HG03139 (cell line): ENCODE measurements around the gene CSRP1.

Experiments
- ATAC-seq: cut with Tn5 transposase; IDR thresholded peaks from one replicate; pipeline ENCODE4 v1.9.1; 2021; ENCODE audit not compliant: unreplicated experiment

The CSRP1 gene

DNA sequence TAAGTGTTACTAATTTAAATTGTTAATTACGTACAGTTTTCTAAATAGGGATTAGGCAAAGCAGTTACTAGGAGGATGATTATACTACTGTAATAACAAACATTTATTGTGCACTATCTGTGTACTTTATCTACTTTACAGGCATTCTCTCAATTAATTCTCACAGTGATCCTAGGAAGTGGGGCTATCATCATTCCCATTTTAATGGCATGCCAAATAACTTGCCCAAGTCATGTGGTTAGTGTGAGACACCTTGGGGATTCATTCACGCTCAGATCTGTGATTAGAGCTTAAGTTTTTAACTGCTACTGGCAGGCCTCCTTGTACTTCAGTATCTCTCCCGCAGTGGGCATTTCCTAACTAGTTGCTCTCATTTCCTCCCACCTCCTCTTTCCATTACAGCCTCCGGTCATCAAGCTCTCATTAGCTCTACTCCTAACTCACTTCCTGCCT, 49.4 kb downstream of the CSRP1 start:
- ATAC-seq = no peak

- no peak for ATAC-seq
These were observed 50.2 kb downstream of the CSRP1 start for GRCh38 chr1:201456499-201457309.

DNA sequence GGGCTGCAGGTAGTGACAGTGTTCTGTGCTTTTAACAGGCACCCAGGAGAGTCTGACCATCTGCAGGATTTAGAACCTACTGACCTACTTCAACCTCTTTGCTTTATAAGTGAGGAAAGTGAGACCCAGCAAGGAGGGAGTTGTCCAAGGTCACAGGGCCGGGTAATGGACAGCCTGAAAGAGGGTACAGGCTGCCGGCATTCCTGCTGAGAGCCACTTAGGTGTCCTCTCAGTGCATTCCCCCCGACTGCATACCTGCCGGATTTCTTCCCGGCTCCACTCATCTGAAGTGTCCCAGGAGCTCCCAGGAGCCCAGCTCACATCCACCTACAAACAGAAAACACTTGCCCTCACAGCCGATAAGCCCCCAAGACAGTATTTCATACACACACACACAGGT, 51.8 kb downstream of the CSRP1 start:
- ATAC-seq = no peak

DNA sequence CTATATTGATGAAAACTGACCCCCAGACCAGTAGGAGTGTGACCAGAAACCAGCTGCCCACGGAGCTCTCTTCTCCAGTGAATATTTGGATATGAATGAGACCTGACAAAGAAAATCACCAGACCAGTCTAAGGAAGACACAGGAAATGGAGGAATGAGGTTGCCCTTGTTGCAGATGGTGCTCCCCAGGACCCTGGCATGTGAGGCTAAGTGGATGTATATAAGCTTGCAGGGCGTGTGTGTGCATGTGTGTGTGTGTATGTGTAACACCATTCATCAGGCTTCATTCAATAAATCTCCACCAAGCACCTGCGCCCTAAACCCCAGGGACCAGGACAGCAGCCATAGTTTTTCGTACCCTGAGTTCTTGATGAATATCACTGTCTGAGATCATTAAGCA, 52.3 kb downstream of the CSRP1 start:
- ATAC-seq = no peak

DNA sequence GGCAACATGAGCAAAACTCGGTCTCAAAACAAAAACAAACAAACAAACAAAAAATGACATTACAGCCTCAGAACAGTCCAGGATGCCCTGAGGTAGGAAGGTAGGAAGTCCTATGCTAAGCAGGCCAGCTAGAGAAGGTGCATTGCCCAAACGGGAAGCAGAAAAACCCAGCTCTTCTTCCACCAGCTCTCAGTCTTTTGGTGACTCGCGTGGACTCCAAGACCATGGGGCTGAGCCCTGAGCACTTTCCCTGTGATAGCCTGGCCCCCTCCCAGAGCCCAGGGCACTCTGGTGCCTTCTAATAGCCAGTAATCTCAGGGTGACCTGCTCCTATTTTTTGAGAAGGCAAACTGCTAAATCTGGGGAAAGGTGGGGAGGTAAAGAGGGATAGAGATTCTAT, 54.1 kb downstream of the CSRP1 start:
- ATAC-seq = no peak

GRCh38 chr1:201450721-201451291, 56.1 kb downstream of the CSRP1 start:
- no peak for ATAC-seq

- ATAC-seq = no peak
These were observed 57.9 kb downstream of the CSRP1 start for GRCh38 chr1:201448990-201449389.

DNA sequence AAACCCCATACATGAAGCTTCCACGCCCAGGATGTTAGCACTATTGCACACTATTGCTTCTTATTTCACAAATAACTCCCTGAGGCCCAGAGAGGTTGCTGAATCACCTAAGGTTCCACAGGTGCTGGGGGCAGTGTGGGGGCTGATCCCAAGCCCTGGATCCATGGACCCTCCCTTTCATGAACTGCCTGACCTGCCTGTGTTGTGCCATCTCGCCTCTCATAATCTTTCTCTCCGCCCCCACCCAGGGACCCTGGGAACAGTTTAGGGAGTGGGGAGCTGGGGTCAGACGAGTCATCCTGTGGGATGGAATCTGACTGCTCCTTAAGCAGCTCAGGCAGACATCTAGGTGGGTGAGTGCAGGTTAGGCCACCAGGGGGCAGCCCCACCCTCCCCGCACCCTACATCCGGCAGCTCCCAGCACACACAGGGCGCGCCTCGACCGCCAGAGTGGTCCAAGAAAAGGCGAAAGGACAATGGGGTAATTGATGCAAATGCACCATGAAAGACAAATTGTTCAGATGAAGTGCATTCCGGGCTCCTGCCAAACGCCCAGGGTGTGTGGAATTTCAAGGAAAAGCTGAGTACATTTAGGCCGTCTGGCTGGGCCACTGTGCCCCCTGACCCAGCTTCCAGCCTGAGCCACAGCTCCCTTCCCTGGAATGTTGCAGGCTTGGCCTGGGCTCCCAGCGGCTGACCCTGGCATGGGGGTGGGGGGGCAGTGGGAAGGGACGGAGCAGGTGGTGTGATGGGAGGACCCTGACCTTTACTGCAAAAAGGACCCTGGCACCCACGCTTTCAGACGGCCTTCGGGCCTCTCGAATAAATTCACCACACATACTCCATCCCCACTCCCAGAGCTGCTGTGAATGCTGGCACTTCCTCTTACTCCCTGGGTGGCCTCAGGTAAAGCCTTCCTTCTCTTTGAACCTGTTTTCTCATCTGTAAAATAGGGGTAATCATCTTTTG, 58.7 kb downstream of the CSRP1 start:
- no peak for ATAC-seq

DNA sequence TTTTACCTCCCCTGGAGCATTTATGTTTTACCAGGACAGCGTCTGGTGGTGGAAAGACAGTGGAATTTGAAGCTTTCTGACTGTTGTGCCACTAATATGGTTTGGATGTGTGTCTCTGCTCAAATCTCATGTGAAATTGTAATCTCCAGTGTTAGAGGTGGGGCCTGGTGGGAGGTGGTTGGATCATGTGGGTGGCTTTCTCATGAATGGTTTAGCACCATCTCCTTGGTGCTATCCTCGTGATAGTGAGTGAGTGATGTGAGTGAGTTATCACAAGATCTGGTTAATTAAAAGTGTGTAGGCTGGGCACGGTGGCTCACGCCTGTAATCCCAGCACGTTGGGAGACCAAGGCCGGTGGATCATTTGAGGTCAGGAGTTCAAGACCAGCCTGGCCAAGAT, 61.6 kb downstream of the CSRP1 start:
- no peak for ATAC-seq

DNA sequence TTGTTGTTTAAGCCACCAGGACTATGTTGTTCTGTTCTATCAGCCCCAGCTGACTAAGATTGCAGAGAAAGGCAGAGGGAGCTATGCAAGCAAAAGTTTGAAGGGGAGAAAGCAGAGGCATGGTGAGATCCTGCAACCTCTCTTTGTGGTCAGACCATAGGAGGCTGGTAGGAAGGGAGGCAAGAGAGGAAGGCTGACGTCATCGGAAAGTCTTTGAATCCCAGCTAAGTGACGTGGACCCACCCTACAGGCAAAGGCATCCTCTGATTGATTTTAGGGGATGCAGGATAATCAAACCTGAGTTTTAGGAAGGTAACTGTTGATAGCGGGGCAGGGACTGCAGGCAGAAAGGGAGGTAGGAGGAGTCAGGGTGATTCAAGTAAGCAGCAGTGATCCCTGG, 62.1 kb downstream of the CSRP1 start:
- ATAC-seq = no peak

GRCh38 chr1:201443747-201444146, 63.2 kb downstream of the CSRP1 start:
- ATAC-seq = no peak

- no peak for ATAC-seq
These were observed 70.0 kb downstream of the CSRP1 start for GRCh38 chr1:201436969-201437368.

DNA sequence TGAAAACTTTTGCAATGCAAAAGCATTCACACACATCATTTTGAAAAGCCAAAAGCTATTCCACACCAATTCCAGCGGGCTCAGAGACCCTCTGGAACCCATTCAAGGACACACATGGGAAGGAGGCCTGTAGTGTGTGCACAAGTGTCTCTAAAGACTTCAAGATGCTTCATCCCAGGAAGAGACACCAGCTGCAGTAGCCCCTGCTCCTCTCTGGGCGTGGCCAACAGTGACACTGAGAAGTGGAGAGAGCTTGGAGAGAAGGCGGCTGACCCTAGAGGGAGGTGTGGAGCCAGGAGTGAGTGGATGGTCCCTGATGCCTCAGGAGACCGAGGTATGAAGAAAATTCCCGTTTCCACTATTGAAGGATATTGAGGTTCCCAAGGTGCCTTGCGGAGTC, 70.5 kb downstream of the CSRP1 start:
- ATAC-seq = no peak

- ATAC-seq = no peak
These were observed 72.7 kb downstream of the CSRP1 start for GRCh38 chr1:201434266-201434665.

DNA sequence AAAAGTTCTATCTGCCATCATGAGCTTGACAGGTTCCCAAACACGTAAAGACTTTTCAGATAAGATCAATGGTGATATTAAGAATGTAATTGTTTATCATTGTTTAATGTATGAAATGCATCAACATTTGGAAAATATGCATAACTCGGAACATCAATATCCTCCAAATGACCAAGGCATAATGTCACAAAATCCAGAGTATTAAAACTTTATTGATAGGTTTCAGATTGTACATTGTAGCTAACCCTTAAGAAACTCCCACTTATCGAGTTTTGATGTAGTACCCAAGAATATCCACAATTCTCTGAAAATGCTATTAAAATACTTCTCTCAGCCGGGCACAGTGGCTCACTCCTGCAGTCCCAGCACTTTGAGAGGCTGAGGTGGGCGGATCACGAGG, 73.3 kb downstream of the CSRP1 start:
- ATAC-seq = no peak
